B cell (primary cell): ENCODE results near the gene MYO1B.

ENCODE experiments used
- CTCF ChIP-seq: fragments of 200-600 bp; IDR thresholded peaks from one replicate; pipeline ENCODE4 v1.8.0; 2022; ENCODE audit warnings: antibody characterized with exemption, mild to moderate bottlenecking
- EZH2 ChIP-seq: IDR thresholded peaks from 2 replicates; pipeline ENCODE4 v1.6.1; 2012; ENCODE audit warnings: borderline replicate concordance, low read depth, mild to moderate bottlenecking, moderate library complexity, low read length; ENCODE audit not compliant: insufficient read depth, poor library complexity, severe bottlenecking

GRCh38 chr2:191366199-191366598, 121.0 kb downstream of the MYO1B start:
- TF ChIP-seq CTCF (no peak), EZH2 (no peak)
